WERI-Rb-1 (cell line): ENCODE results near the gene EPB41.

Experiments used
- DNase-seq: peaks from one replicate; pipeline ENCODE4 v3.0.0-alpha.2; 2020
- H3K27ac ChIP-seq: fragments of 250-450 bp; sonication (Bioruptor Pico); 2 replicates; pipeline ENCODE4 v1.5.1; 2020; ENCODE audit warnings: mild to moderate bottlenecking, moderate library complexity
- H3K27me3 ChIP-seq: fragments of 250-450 bp; sonication (Bioruptor Pico); 2 replicates; pipeline ENCODE4 v1.5.1; 2021; ENCODE audit warnings: mild to moderate bottlenecking, low read depth, moderate library complexity; ENCODE audit not compliant: insufficient read depth, severe bottlenecking
- H3K36me3 ChIP-seq: fragments of 250-450 bp; sonication (Bioruptor Pico); 2 replicates; pipeline ENCODE4 v1.5.1; 2020; ENCODE audit warnings: mild to moderate bottlenecking, moderate library complexity
- H3K4me3 ChIP-seq: 2 replicates; pipeline ENCODE4 v1.5.1; 2011; ENCODE audit warnings: low read depth, mild to moderate bottlenecking, control low read depth, low read length
- H3K9me3 ChIP-seq: fragments of 250-450 bp; sonication (Bioruptor Pico); 2 replicates; pipeline ENCODE4 v1.5.1; 2021; ENCODE audit warnings: mild to moderate bottlenecking, moderate library complexity; ENCODE audit not compliant: severe bottlenecking
- CTCF ChIP-seq: IDR thresholded peaks from 2 replicates; pipeline ENCODE4 v1.5.1; 2011; ENCODE audit warnings: low read depth, mild to moderate bottlenecking, control low read depth, inconsistent platforms, low read length

EPB41 gene

GRCh38 chr1:28885472-28885877 is 28.9 kb upstream of the EPB41 start:
- TF ChIP-seq CTCF = no peak
- H3K36me3 ChIP-seq = no peaks in the 10 kb centered on the region
- DNase-seq = no peak
- no peaks in the 10 kb centered on the region for H3K9me3 ChIP-seq
- no peak overlapping the region for H3K27ac ChIP-seq
- no peaks in the 10 kb centered on the region for H3K27me3 ChIP-seq
- no peak overlapping the region for H3K4me3 ChIP-seq

GRCh38 chr1:28885977-28886730 is 28.2 kb upstream of the EPB41 start:
- Histone ChIP-seq H3K27me3 (no peaks in the 10 kb centered on the region), H3K9me3 (no peaks in the 10 kb centered on the region), H3K27ac (no peak overlapping the region), H3K36me3 (no peaks in the 10 kb centered on the region), H3K4me3 (no peak overlapping the region)
- no peak for DNase-seq
- TF ChIP-seq CTCF = no peak

DNA sequence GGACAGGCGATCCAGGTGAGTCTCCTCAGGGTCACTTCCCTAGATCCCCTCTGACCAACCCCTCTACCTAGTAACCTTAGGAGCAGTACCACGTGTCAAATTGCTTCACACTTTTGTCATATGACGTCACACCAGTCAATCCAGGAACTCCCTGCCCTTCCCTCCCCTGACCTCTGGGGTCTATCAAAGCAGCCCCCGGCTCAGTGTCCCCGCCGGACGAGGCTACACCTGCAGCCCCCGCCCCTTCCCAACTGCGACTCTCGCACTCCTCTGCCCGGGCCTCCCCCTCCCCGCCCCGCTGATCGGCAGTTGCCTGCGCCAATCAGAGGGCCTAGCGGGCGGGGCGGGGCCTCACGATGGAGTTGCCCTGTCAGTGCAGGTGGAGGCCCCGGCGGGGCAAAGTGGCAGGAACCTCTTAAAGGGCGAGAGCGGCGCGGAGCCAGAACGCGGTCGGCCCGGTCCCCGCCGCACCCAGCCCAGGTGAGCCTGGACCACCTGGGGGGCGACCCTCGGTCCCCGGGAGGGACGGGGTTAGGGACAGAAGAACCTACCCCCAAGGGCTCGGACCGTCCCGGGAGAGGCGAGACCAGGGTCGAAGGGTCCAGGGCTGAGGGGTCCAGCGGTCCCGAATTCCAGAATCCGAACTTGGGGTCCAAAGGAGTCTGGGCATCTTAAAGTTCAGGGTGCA is 27.5 kb upstream of the EPB41 start:
- peak overlapping the region; percentile 62 for H3K4me3 ChIP-seq
- peak overlapping the region; percentile 11 for H3K27ac ChIP-seq
- H3K27me3 ChIP-seq = no peaks in the 10 kb centered on the region
- H3K9me3 ChIP-seq = no peaks in the 10 kb centered on the region
- peak; percentile 85 for DNase-seq
- no peak for TF ChIP-seq CTCF
- H3K36me3 ChIP-seq = no peaks in the 10 kb centered on the region

GRCh38 chr1:28887419-28887834 is 26.9 kb upstream of the EPB41 start:
- H3K4me3 ChIP-seq = peak overlapping the region; percentile 62
- no peak for DNase-seq
- no peaks in the 10 kb centered on the region for H3K36me3 ChIP-seq
- H3K9me3 ChIP-seq = no peaks in the 10 kb centered on the region
- H3K27me3 ChIP-seq = no peaks in the 10 kb centered on the region
- H3K27ac ChIP-seq = peak overlapping the region; percentile 10; the same call in 1 of the 2 replicates
- TF ChIP-seq CTCF = no peak

DNA sequence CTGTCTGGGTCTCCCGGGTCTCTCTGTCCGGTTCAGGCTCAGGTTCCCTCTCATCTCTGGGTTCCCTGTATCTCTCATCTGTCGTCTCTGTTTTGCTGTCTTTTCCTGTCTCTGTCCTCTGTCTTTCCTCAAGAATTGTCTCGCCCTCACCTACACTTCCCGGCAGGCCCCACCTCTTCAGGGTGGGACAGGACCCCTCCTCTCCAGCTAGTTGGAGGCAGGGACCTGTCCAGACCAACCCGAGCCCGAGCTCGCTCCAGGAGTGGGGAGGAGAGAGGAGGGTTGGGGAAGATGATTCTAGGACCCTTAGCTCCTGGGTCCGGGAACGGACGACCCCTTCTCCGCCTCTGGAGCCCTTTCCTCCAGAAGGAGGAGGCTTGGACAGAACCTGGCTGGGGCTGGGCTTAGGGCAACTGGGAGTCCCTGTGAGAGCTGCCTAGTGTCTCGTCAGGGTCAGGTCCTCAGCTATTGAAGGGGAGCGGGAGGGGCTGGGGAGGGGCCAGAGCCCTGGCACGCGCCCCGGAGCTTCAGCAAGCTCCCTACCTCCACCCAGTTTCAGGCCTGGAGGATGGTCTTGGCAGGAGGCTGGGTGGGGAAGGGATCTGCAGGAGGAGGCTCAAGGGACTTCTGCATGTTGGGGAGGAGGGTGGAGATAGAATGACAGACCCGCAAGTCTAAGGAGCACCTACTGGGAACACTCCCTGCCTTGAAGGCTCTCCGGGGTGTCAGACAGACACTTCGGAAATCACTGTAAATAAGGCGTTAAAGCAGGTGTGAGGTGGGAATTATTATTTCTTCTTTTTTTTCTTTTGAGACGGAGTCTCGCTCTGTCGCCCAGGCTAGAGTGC is 26.3 kb upstream of the EPB41 start:
- no peak overlapping the region for H3K27ac ChIP-seq
- H3K9me3 ChIP-seq = no peaks in the 10 kb centered on the region
- peak; percentile 28 for DNase-seq
- H3K4me3 ChIP-seq = peak overlapping the region; percentile 62
- H3K36me3 ChIP-seq = no peaks in the 10 kb centered on the region
- no peak for TF ChIP-seq CTCF
- H3K27me3 ChIP-seq = no peaks in the 10 kb centered on the region
